ENCODE results near the gene NOX3.

GRCh38 chr6:155371230-155371629 is 84.4 kb downstream of the NOX3 start:
- TF ChIP-seq, protein P1, sequence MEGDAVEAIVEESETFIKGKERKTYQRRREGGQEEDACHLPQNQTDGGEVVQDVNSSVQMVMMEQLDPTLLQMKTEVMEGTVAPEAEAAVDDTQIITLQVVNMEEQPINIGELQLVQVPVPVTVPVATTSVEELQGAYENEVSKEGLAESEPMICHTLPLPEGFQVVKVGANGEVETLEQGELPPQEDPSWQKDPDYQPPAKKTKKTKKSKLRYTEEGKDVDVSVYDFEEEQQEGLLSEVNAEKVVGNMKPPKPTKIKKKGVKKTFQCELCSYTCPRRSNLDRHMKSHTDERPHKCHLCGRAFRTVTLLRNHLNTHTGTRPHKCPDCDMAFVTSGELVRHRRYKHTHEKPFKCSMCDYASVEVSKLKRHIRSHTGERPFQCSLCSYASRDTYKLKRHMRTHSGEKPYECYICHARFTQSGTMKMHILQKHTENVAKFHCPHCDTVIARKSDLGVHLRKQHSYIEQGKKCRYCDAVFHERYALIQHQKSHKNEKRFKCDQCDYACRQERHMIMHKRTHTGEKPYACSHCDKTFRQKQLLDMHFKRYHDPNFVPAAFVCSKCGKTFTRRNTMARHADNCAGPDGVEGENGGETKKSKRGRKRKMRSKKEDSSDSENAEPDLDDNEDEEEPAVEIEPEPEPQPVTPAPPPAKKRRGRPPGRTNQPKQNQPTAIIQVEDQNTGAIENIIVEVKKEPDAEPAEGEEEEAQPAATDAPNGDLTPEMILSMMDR (conservative IDR thresholded peaks at IDR 0.05): no peak
- no peak for TF ChIP-seq ZFX (IDR thresholded peaks at IDR 0.05)

All from C4-2B (cell line).